Measurements from ENCODE around the gene EIF3B.
"Not testable (repeated sequence)": the region's sequence is repeated elsewhere in the genome, so short reads cannot be mapped to it uniquely, and the experiment has no call there.

Gene EIF3B

GRCh38 chr7:2379161-2379560 is 24.5 kb downstream of the EIF3B start:
- no peak for DNase-seq

DNA sequence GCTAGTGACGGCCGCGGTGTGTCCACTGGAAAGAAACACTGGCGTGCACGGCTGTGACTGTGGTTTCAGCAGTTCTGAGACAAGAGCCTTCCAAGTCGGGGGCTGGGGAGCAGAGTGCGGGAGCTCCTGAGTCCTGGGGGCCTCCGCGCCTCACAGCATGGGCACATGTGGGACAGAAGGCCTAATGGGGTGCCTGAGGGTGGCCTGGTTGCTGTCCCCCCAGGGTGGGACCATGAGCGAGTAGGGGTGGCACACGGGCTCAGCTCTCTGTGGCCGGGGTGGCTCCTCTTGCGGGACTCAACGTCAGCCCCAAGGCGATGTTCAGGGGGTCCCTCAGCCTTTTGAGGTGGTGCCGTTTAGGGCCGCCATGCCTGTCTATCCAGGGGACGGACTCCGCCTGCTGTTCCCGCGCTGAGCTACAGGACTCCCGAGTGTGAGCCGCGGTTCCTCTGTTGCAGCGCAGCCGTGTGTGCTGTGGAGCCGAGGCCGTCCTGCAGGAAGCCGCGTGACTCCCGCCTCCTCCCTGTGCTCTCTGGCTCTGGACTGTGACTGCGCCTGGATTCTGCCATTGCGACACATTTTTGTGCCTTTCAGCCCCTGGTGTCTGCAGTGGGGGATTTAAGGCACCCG is 25.3 kb downstream of the EIF3B start:
- DNase-seq: no peak

GRCh38 chr7:2380461-2380860 is 25.8 kb downstream of the EIF3B start:
- no peak for DNase-seq

DNA sequence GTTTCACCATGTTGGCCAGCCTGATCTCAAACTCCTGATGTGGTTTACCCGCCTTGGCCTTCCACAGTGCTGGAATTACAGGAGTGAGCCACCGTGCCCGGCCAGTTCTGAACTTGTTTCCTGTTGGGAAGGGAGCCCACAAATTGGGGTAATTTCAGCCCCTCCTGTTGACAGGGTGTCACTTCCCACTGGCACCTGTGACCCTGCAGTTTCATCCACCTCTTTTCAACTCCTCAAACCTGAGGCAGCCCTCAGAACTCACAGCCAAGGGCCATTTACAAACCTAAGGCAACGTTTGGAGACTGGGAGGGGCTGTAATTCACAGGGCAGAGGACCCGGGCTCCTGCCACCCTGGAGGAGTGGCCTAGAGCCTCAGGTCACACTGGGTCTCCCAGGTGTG is 26.6 kb downstream of the EIF3B start:
- DNase-seq: no peak

DNA sequence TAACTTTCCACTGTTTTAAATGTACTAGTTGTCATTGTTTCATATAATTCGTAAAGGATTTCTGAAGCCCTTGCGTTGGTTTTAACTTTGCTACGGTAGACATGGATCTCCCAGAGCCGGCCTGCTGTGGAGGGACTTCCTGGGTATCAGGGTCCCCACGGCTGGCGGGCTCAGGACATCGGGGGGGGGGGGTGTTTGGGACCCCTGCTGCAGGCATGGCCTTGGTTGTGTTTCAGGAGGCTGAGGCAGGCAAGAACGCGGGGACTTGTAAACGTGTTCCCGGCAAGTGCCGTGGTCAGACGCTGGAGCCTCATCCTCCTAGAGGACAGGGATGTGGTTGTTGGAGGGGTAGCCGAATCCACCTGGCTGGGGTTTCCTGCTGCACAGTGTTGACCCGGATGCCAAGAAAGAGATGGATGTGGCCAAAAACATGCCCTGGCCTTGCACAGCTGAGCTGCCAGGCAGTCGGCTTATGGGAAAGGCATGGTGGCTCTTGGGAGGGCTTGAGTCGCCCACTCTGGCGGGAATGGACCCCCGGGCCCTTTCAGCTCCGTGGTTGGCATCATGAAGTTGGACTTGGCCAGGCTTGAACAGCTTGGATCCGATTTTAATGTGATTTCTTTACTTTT is 27.4 kb downstream of the EIF3B start:
- no peak for DNase-seq

DNA sequence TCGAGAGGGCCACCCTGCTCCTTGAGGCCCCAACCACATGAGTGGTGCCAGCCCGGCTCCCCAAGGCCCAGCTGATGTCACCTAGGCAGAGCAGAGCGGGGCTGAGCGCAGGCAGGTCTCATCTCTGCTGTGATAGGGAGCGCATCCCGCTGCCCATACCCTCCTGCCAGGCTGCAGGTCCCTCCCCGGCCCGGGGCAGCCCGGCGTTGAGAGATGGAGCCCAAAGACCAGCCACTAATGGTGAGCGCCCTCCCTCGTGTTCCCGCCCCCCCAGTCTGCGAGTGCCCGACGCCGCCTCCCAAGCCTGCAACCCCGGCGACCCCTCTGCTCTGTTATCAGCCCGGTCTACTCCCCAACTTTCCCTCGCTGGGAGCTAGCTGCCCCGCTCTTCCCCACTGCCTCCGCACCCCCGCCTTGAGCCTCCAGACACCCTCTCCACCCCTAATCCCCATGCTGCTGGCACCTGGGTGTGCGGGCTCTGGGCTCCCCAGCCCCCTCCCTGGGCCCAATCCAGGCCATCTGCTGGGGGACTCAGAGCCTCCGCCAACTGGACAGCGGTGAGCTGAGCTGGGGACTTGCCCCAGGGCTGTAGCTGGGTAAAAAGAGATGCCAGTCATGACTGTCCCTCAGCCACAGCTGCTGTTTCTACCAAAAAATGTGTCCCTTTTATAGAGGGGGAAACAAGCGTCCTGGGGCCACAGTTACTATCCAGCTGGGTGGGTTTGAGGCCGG is 29.1 kb downstream of the EIF3B start:
- DNase-seq: no peak

DNA sequence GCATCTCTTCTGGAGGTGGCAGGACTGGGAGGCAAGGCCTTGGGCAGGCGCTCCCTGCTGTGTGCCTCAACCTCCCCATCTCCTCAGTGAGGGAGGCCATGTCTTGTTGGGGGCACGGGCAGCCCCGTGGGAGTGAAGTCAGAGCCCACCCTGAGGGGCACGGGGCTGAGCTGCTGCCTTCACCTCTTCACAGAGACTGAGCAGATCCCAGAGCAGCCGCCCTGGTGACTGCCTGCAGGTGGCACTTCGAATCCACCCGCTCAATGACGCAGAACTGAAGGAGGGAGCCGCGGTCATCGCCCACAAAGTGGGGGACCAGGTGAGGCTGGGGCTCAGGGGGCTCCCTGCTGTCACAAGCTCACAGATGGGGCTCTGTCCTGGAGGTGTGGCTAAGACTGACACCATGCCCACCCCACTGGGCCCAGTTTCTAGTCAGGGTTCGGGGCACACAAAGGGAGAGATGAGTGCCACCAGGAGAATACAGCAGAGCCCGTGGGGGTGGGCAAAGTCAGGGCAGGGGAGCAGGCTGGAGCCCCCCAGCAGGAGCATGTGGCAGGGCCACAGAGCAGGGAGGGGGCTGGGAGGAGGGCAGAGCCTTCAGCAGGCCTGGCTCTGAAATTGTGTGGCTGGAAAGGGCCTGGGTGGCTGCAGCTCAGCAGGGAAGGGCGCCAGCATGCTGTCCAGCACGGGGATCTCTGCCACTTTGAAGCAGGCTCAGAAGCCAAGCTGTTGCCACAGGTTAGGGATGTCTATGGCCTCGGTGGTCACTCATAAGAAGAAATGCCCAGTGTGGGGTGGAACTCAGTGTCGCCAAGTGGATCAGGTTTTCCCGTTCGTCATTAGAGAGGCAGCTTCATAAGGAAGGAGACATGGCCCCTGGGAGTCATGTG is 30.0 kb downstream of the EIF3B start:
- DNase-seq: no peak

GRCh38 chr7:2386122-2386521 is 31.5 kb downstream of the EIF3B start:
- not testable (repeated sequence) for DNase-seq

DNA sequence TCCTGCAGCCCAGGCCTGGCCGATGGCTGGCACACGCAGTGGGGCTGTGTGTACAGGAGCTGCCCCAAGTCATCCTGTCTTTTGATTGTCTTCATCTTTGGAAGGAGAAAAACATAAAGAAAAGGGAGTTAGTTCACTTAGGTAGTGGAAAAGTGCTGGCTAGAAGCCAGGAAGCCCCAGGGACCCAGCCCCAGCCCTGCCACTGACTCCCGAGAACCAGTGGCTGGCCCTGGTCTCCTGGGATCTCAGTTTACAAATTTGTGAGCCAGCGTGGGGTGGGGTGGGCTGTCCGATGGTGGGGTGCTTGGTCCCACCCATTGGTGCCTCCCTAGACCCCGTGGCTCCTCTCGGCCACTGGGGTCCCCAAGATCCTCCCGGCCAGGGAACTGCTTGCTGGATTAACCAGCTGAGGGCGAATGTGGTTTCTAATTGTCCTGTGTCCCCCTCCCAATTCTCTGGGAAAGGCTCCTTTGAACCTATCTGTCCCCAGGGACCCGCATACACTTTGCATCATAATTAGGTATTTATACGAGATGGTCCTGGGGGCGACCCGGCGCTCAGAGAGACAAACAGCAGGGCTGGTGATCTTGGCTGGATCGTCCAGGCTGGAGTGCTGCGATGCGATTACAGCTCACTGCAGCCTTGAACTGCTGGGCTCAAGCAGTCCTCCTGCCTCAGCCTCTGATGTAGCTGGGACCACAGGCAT is 32.5 kb downstream of the EIF3B start:
- DNase-seq: no peak

GRCh38 chr7:2387897-2388636 is 33.4 kb downstream of the EIF3B start:
- DNase-seq: no peak

DNA sequence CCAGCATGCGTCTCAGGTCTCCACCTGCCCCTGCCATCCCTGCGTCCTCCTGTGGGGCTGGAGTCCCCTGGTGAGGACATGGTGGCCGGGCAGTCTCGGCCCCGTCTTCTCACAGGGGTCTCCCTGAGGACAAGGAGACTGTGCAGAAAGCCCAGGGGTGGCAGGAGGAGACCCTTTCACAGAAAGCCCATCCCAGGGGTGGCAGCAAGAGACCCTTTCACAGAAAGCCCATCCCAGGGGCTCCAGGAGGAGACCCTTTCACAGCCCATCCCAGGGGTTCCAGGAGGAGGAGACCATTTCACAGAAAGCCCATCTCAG is 34.0 kb downstream of the EIF3B start:
- no peak for DNase-seq

GRCh38 chr7:2390020-2390816 is 35.6 kb downstream of the EIF3B start:
- DNase-seq: peak; percentile 25

DNA sequence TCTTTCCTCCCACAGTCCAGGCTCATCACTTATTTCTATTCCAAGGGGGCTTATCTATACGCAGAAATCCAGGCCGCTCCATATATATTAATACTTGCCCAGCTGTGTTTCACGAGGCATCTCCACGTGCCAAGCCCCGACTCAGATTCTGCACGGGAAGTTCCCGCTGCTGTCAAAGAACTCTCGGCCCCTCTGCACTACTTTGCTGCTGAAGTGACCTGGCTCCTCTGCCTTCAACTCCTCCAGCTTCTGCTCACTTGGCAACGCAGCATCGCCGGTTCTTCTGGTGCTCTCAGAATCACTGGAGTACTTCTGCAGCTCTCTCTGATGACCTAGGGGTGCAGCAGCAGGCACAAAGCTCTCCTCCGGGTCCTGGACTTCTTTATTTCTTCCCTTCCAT is 39.1 kb downstream of the EIF3B start:
- no peak for DNase-seq

DNA sequence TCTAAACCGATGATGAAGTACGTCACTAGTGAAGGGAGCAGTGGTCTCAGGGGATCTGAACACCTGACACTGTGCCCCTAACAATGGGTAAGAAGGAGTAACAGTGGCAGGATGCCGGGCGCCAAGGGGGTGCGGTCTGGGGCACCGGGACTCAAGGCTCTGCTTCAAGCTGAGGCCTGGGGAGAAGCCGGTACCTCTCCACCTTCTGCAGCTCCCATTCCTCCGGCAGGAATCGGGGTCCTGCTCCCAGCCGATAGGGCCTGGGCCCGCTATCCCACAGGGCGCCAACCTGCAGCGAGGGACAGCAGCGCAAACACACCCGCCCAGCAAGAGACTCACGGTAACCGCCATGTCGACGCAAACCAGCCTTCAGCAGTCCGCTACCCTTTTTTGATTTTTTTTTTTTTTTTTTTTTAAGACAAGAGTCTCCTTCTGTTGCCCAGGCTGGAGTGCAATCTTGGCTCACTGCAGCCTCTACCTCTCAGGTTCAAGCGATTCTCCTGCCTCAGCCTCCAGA is 40.0 kb downstream of the EIF3B start:
- no peak for DNase-seq

DNA sequence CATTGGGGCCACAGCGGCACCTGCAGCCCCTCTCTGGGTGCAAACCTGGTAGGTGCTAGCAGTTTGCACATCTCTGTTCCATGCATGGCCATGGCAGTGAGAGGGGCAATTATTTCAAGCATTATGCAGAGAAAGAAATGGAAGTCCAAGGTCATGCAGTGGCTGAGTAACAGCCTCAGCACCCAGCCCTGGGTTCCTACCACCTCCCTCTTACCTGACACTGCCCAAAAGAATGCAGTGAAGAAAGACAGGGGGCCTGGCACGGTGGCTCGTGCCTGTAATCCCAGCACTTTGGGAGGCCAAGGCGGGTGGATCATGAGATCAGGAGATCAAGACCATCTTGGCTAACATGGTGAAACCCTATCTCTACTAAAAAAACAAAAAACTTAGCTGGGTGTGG is 43.9 kb downstream of the EIF3B start:
- DNase-seq: no peak

GRCh38 chr7:2399848-2400587 is 45.4 kb downstream of the EIF3B start:
- peak; percentile 92 for DNase-seq

GRCh38 chr7:2402687-2403013 is 48.0 kb downstream of the EIF3B start:
- no peak for DNase-seq

GRCh38 chr7:2403014-2403717 is 48.5 kb downstream of the EIF3B start, which contains the start of gene CHST12:
Gene CHST12 (plus strand): TSS chr7:2403611. CDS start chr7:2432640, 29,029 bp downstream.
- DNase-seq: peak; percentile 96
